Suprapubic skin (tissue), 3 donors: Measurements from ENCODE around the gene PALB2.

Source experiments
- POLR2A ChIP-seq, 2 donors: fragments of 450-650 bp; IDR thresholded peaks; one replicate each; pipeline ENCODE4 v1.6.1; 2017; ENCODE audit warnings: antibody characterized with exemption in 2 of 2, mild to moderate bottlenecking in 2 of 2, moderate library complexity in 2 of 2
- TF ChIP-seq, protein P1 (sequence below), 2 donors: fragments of 200-600 bp in 1 of 2; fragments of 450-650 bp in 1 of 2; sonication (generic) in 1 of 2; IDR thresholded peaks; one replicate each; pipeline ENCODE4 v1.5.1; 2016 to 2019; ENCODE audit warnings: antibody characterized with exemption in 2 of 2, mild to moderate bottlenecking in 1 of 2, moderate library complexity in 1 of 2

DNA sequence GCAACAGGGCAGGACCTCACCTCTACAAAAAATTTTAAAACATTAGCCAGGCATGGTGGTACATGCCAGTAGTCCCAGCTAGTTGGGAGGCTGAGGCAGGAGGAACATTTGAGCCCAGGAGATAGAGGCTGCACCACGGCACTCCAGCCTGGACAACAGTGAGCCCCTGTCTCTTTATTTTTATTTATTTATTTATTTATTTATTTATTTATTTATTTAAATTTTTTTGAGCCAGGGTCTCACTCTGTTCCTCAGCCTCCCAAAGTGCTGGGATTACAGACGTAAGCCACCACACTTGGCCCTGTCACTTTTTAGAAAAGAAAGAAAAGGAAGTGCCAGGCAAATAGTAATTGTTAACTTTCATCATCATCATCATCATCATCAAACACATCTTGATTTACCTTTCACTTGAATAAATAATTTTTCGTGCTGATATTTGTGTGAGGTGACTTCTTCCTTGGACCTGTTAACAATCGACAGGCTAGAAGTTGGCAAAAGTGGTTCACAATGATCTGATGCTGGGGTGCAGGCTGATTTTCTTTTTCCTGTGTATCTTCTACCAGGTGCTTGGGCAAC lies 6.6 kb downstream of the PALB2 start:
- TF ChIP-seq, protein P1, sequence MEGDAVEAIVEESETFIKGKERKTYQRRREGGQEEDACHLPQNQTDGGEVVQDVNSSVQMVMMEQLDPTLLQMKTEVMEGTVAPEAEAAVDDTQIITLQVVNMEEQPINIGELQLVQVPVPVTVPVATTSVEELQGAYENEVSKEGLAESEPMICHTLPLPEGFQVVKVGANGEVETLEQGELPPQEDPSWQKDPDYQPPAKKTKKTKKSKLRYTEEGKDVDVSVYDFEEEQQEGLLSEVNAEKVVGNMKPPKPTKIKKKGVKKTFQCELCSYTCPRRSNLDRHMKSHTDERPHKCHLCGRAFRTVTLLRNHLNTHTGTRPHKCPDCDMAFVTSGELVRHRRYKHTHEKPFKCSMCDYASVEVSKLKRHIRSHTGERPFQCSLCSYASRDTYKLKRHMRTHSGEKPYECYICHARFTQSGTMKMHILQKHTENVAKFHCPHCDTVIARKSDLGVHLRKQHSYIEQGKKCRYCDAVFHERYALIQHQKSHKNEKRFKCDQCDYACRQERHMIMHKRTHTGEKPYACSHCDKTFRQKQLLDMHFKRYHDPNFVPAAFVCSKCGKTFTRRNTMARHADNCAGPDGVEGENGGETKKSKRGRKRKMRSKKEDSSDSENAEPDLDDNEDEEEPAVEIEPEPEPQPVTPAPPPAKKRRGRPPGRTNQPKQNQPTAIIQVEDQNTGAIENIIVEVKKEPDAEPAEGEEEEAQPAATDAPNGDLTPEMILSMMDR (IDR thresholded peaks at IDR 0.05), result no peak
- no peak for TF ChIP-seq POLR2A (IDR thresholded peaks at IDR 0.05)
